ENCODE data around the gene KLHL7.
"Not testable (repeated sequence)": the region's sequence is repeated elsewhere in the genome, so short reads cannot be mapped to it uniquely, and the experiment has no call there.

Gene KLHL7

GRCh38 chr7:23183279-23184012 is 77.9 kb downstream of the KLHL7 start:
- no peak for DNase-seq

GRCh38 chr7:23184291-23184690 is 78.7 kb downstream of the KLHL7 start:
- no peak for DNase-seq

- DNase-seq: no peak
These were observed 79.2 kb downstream of the KLHL7 start for GRCh38 chr7:23184709-23185359.

GRCh38 chr7:23185980-23186379 is 80.4 kb downstream of the KLHL7 start:
- DNase-seq: no peak

GRCh38 chr7:23191022-23191421 is 85.4 kb downstream of the KLHL7 start:
- no peak for DNase-seq

GRCh38 chr7:23193650-23194227 is 88.2 kb downstream of the KLHL7 start:
- not testable (repeated sequence) for DNase-seq

GRCh38 chr7:23196306-23196705 is 90.7 kb downstream of the KLHL7 start:
- DNase-seq: no peak

GRCh38 chr7:23197745-23198144 is 92.2 kb downstream of the KLHL7 start:
- not testable (repeated sequence) for DNase-seq

- no peak for DNase-seq
These were observed 94.7 kb downstream of the KLHL7 start for GRCh38 chr7:23200331-23200730.

- DNase-seq: no peak
These were observed 98.7 kb downstream of the KLHL7 start for GRCh38 chr7:23204241-23204640.

- no peak for DNase-seq
These were observed 100.0 kb downstream of the KLHL7 start for GRCh38 chr7:23205577-23205908.

- no peak for DNase-seq
These were observed 100.6 kb downstream of the KLHL7 start for GRCh38 chr7:23205909-23206767.

- no peak for DNase-seq
These were observed 101.4 kb downstream of the KLHL7 start for GRCh38 chr7:23207021-23207420.

GRCh38 chr7:23207884-23208283 is 102.3 kb downstream of the KLHL7 start:
- no peak for DNase-seq

GRCh38 chr7:23208316-23208715 is 102.7 kb downstream of the KLHL7 start:
- DNase-seq: no peak

GRCh38 chr7:23210506-23210905 is 104.9 kb downstream of the KLHL7 start:
- no peak for DNase-seq

GRCh38 chr7:23211589-23211988 is 106.0 kb downstream of the KLHL7 start:
- no peak for DNase-seq

GRCh38 chr7:23212395-23212794 is 106.8 kb downstream of the KLHL7 start:
- no peak for DNase-seq

GRCh38 chr7:23212841-23213240 is 107.3 kb downstream of the KLHL7 start:
- no peak for DNase-seq

- no peak for DNase-seq
These were observed 108.2 kb downstream of the KLHL7 start for GRCh38 chr7:23213755-23214154.

GRCh38 chr7:23214423-23214822 is 108.8 kb downstream of the KLHL7 start:
- DNase-seq: no peak

GRCh38 chr7:23214938-23215337 is 109.4 kb downstream of the KLHL7 start:
- no peak for DNase-seq

- no peak for DNase-seq
These were observed 110.4 kb downstream of the KLHL7 start for GRCh38 chr7:23216021-23216420.

All from T-helper 9 cell (primary cell).